Brain microvascular endothelial cell (primary cell): Measurements from ENCODE around the gene ARFGAP2.
"Not testable (repeated sequence)": the region's sequence is repeated elsewhere in the genome, so short reads cannot be mapped to it uniquely, and the experiment has no call there.

Source experiments
- DNase-seq: peaks from one replicate; pipeline ENCODE4 v3.0.0-alpha.2; 2020
- H3K27ac ChIP-seq: fragments of 250-450 bp; sonication (Bioruptor Pico); 2 replicates; pipeline ENCODE4 v1.5.1; 2020; ENCODE audit warnings: mild to moderate bottlenecking, moderate library complexity
- H3K27me3 ChIP-seq: fragments of 250-450 bp; sonication (Bioruptor Pico); replicated peaks from 2 replicates; pipeline ENCODE4 v1.5.1; 2020; ENCODE audit warnings: mild to moderate bottlenecking
- H3K36me3 ChIP-seq: fragments of 250-450 bp; sonication (Bioruptor Pico); replicated peaks from 2 replicates; pipeline ENCODE4 v1.5.1; 2020; ENCODE audit warnings: mild to moderate bottlenecking
- H3K4me3 ChIP-seq: 2 replicates; pipeline ENCODE4 v1.5.1; 2011; ENCODE audit warnings: low read depth, mild to moderate bottlenecking, control low read depth, low read length, moderate library complexity
- CTCF ChIP-seq: IDR thresholded peaks from 2 replicates; pipeline ENCODE4 v1.5.1; 2011; ENCODE audit warnings: low read depth, mild to moderate bottlenecking, moderate library complexity, low read length, control low read depth, inconsistent platforms; ENCODE audit errors: missing control alignments
- in situ Hi-C: cut with HindIII; loops from 2 replicates; pipeline ENCODE4 v1.10.0; 2017; ENCODE audit warnings: low sequenced_read_pairs, low pct_ligation_motif_present

Gene ARFGAP2

GRCh38 chr11:47204637-47204989 lies 27.9 kb upstream of the ARFGAP2 start:
- H3K27ac ChIP-seq: no peak overlapping the region
- in situ Hi-C loops: no loop called here
- H3K4me3 ChIP-seq: no peak overlapping the region

GRCh38 chr11:47202576-47202975 lies 25.9 kb upstream of the ARFGAP2 start:
- no peaks in the 10 kb centered on the region for H3K27me3 ChIP-seq

More at GRCh38 chr11:47204637-47204989, 27.9 kb upstream of the ARFGAP2 start:
- no peaks in the 10 kb centered on the region for H3K27me3 ChIP-seq
- TF ChIP-seq CTCF: no peak
- peak; percentile 49 for DNase-seq
- H3K36me3 ChIP-seq: no peaks in the 10 kb centered on the region

GRCh38 chr11:47201015-47201414 lies 24.3 kb upstream of the ARFGAP2 start:
- Histone ChIP-seq H3K27me3 (no peaks in the 10 kb centered on the region), H3K27ac (no peak overlapping the region), H3K4me3 (no peak overlapping the region), H3K36me3 (no peaks in the 10 kb centered on the region)
- no peak for TF ChIP-seq CTCF
- DNase-seq: no peak
- in situ Hi-C loops: no loop called here

More at GRCh38 chr11:47202576-47202975, 25.9 kb upstream of the ARFGAP2 start:
- Histone ChIP-seq H3K27ac (no peak overlapping the region), H3K4me3 (no peak overlapping the region), H3K36me3 (no peaks in the 10 kb centered on the region)
- in situ Hi-C loops: no loop called here
- no peak for TF ChIP-seq CTCF
- no peak for DNase-seq

GRCh38 chr11:47198161-47198560 lies 21.5 kb upstream of the ARFGAP2 start:
- in situ Hi-C loops, H3K27me3 ChIP-seq, DNase-seq, H3K4me3 ChIP-seq, H3K36me3 ChIP-seq, H3K27ac ChIP-seq: not testable (repeated sequence)

GRCh38 chr11:47192111-47192510 lies 15.4 kb upstream of the ARFGAP2 start:
- H3K27me3 ChIP-seq: no peaks in the 10 kb centered on the region
- no peak overlapping the region for H3K27ac ChIP-seq
- H3K4me3 ChIP-seq: no peak overlapping the region
- no peak for DNase-seq
- no peak for TF ChIP-seq CTCF
- H3K36me3 ChIP-seq: no peaks in the 10 kb centered on the region
- in situ Hi-C loops: no loop called here

GRCh38 chr11:47191137-47191536 lies 14.5 kb upstream of the ARFGAP2 start:
- H3K27ac ChIP-seq, H3K4me3 ChIP-seq, H3K27me3 ChIP-seq, DNase-seq, in situ Hi-C loops, H3K36me3 ChIP-seq: not testable (repeated sequence)

- Histone ChIP-seq H3K36me3 (no peaks in the 10 kb centered on the region), H3K27ac (no peak overlapping the region), H3K27me3 (no peaks in the 10 kb centered on the region), H3K4me3 (no peak overlapping the region)
- in situ Hi-C loops: no loop called here
- peak; percentile 80 for DNase-seq
- no peak for TF ChIP-seq CTCF
Observed at GRCh38 chr11:47189100-47189834, 12.6 kb upstream of the ARFGAP2 start.
